HepG2 (cell line): ENCODE data around the gene SMURF1. TPM values are rescaled to one million over a fixed set of nuclear protein-coding genes. Genes with fewer than 3 reads are reported as not detected.

Source experiments
- AFF4 ChIP-seq: sonication (generic); formaldehyde crosslinking; IDR thresholded peaks from 2 replicates; pipeline ENCODE4 v1.4.0; 2020; ENCODE audit warnings: missing genetic modification reagents
- KDM2A ChIP-seq: sonication (generic); formaldehyde crosslinking; IDR thresholded peaks from 2 replicates; pipeline ENCODE4 v1.4.0; 2020; ENCODE audit warnings: low read depth, missing genetic modification reagents, borderline replicate concordance
- PAF1 ChIP-seq: IDR thresholded peaks from 2 replicates; pipeline ENCODE4 v1.6.1; 2016; ENCODE audit warnings: missing genetic modification reagents, missing compliant biosample characterization
- PLRG1 ChIP-seq: fragments of 450-650 bp; conservative IDR thresholded peaks from 2 replicates; pipeline ENCODE4 v1.6.1; 2016
- REL ChIP-seq: sonication (generic); formaldehyde crosslinking; conservative IDR thresholded peaks from 2 replicates; pipeline ENCODE4 v1.8.0; 2022; ENCODE audit warnings: mild to moderate bottlenecking, missing genetic modification reagents, moderate library complexity
- RXRA ChIP-seq: sonication (generic); formaldehyde crosslinking; IDR thresholded peaks from 2 replicates; pipeline ENCODE4 v1.5.1; 2020; ENCODE audit warnings: missing genetic modification reagents
- SP1 ChIP-seq, 2 experiments: fragments of 450-650 bp in 1 of 2; sonication (generic) in 1 of 2; formaldehyde crosslinking in 1 of 2; IDR thresholded peaks; 2 replicates each; pipeline versions ENCODE4 v1.4.0 to v1.6.1; 2016 to 2020; ENCODE audit warnings: missing genetic modification reagents in 1 of 2
- SSRP1 ChIP-seq: IDR thresholded peaks from 2 replicates; pipeline ENCODE4 v1.6.1; 2016; ENCODE audit warnings: control low read depth
- TMF1 ChIP-seq: sonication (generic); formaldehyde crosslinking; IDR thresholded peaks from 2 replicates; pipeline ENCODE4 v1.8.1; 2022; ENCODE audit warnings: low read depth, missing genetic modification reagents
- ZMYM2 ChIP-seq: sonication (generic); formaldehyde crosslinking; IDR thresholded peaks from 2 replicates; pipeline ENCODE4 v1.8.0; 2022; ENCODE audit warnings: mild to moderate bottlenecking, missing genetic modification reagents
- ZNF18 ChIP-seq: sonication (generic); formaldehyde crosslinking; IDR thresholded peaks from 2 replicates; pipeline ENCODE4 v1.8.0; 2022; ENCODE audit warnings: mild to moderate bottlenecking, missing genetic modification reagents; ENCODE audit not compliant: insufficient replicate concordance
- ZNF235 ChIP-seq: sonication (generic); formaldehyde crosslinking; IDR thresholded peaks from 2 replicates; pipeline ENCODE4 v1.8.1; 2023; ENCODE audit warnings: mild to moderate bottlenecking, missing genetic modification reagents, borderline replicate concordance
- ZNF256 ChIP-seq: sonication (generic); formaldehyde crosslinking; conservative IDR thresholded peaks from 2 replicates; pipeline ENCODE4 v1.4.0; 2020; ENCODE audit warnings: missing genetic modification reagents
- ZNF3 ChIP-seq: IDR thresholded peaks from 2 replicates; pipeline ENCODE4 v1.7.0; 2017; ENCODE audit warnings: inconsistent platforms
- ZNF383 ChIP-seq: sonication (generic); formaldehyde crosslinking; IDR thresholded peaks from 2 replicates; pipeline ENCODE4 v1.4.0; 2020; ENCODE audit warnings: missing genetic modification reagents, mild to moderate bottlenecking, borderline replicate concordance
- ZNF431 ChIP-seq: sonication (generic); formaldehyde crosslinking; IDR thresholded peaks from 2 replicates; pipeline ENCODE4 v1.9.0; 2022; ENCODE audit warnings: missing genetic modification reagents, low read depth, mild to moderate bottlenecking, borderline replicate concordance
- ZNF737 ChIP-seq: sonication (generic); formaldehyde crosslinking; IDR thresholded peaks from 2 replicates; pipeline ENCODE4 v1.5.0; 2020; ENCODE audit warnings: missing genetic modification reagents, mild to moderate bottlenecking, borderline replicate concordance
- ZNF878 ChIP-seq: sonication (generic); formaldehyde crosslinking; IDR thresholded peaks from 2 replicates; pipeline ENCODE4 v1.8.1; 2023; ENCODE audit warnings: mild to moderate bottlenecking, missing genetic modification reagents, moderate library complexity
- polyA plus RNA-seq, 8 experiments: library from polyadenylated mRNA; depleted of rRNA in 3 of 8; stranded (reverse) in 7 of 8; unstranded in 1 of 8; fragments of >200 nt; fragmentation: Illumina TruSeq in 4 of 8; extraction: Trizol in 4 of 8; gene quantifications; 2 replicates each; pipeline versions ENCODE4 v1.2.1 to v1.2.3, GENCODE V29; 2011 to 2016; ENCODE audit warnings: low read depth in 4 of 8, missing spikeins in 1 of 8, mixed read lengths in 1 of 8; ENCODE audit not compliant: insufficient read depth in 1 of 8
- total RNA-seq, 5 experiments: library from RNA; depleted of rRNA; stranded (reverse); fragments of >200 nt; fragmentation: Illumina TruSeq; extraction: Trizol; gene quantifications; 2 replicates each; pipeline ENCODE4 v1.2.3, GENCODE V29; 2016; ENCODE audit warnings: low read depth in 1 of 5
- TF ChIP-seq, protein P1 (sequence below), 2 experiments: sonication (generic) in 1 of 2; formaldehyde crosslinking in 1 of 2; IDR thresholded peaks; 2 replicates each; pipeline versions ENCODE4 v1.6.1 to v1.9.0; 2014 to 2022; ENCODE audit warnings: antibody characterized with exemption in 1 of 2, borderline replicate concordance in 1 of 2, inconsistent platforms in 1 of 2, low read depth in 1 of 2, missing genetic modification reagents in 1 of 2

Gene SMURF1
- total and polyA plus RNA-seq, 2 of the 13 experiments (the other 11 are each of a cell fraction or from before 2014, with no cell fraction given): 8.3 to 11.1 TPM

DNA sequence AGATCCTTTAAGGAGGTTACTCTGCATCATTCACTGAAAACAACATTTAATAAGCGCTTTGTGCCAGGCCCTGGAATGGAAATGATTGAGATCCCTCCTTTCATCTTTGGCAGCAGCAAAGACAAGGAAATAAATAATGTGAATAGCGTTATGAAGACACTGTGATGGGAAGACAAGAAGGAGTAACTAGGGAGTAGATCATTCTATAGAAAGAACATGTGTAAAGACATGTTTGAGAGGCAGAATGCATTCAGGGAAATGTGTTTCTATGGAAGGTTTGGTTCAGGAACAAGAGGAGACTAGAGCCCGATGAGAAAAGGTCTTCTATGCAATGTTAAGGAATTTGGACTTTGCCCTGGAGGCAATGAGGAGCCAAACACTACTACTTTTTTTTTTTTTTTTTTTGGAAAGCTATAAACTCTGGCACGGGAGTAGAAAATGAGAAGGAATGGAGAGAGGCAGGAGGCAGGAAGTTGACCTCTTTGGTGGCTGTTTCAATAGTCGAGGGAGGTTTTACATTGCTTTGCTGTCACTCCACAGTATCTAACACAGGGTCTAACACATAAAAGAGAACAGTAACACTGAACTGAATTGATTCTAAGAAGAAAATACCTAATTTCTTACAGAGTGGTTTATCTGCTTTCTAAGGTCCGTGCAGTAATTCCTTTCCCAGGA lies 44.9 kb downstream of the SMURF1 start (continued):
- TF ChIP-seq ZNF18 (CRISPR knock-in tag): no peak
- no peak for TF ChIP-seq ZNF256 (CRISPR knock-in tag)
- no peak; the same call in 1 of the 2 replicates for TF ChIP-seq ZNF431
- TF ChIP-seq ZMYM2 (CRISPR knock-in tag): no peak
- TF ChIP-seq ZNF878 (CRISPR knock-in tag): peak; percentile 35
- TF ChIP-seq KDM2A (CRISPR knock-in tag): no peak
- no peak for TF ChIP-seq SP1 (IDR thresholded peaks at IDR 0.05)
- no peak for TF ChIP-seq SP1 (CRISPR knock-in tag; IDR thresholded peaks at IDR 0.05)
- TF ChIP-seq ZNF737 (CRISPR knock-in tag): no peak
- no peak for TF ChIP-seq SSRP1 (CRISPR knock-in tag)
- TF ChIP-seq ZNF235 (CRISPR knock-in tag): no peak
- TF ChIP-seq PLRG1: no peak
- no peak for TF ChIP-seq ZNF383 (CRISPR knock-in tag)
- no peak for TF ChIP-seq TMF1 (CRISPR knock-in tag)
- no peak for TF ChIP-seq ZNF3 (CRISPR knock-in tag)
- TF ChIP-seq, protein P1, sequence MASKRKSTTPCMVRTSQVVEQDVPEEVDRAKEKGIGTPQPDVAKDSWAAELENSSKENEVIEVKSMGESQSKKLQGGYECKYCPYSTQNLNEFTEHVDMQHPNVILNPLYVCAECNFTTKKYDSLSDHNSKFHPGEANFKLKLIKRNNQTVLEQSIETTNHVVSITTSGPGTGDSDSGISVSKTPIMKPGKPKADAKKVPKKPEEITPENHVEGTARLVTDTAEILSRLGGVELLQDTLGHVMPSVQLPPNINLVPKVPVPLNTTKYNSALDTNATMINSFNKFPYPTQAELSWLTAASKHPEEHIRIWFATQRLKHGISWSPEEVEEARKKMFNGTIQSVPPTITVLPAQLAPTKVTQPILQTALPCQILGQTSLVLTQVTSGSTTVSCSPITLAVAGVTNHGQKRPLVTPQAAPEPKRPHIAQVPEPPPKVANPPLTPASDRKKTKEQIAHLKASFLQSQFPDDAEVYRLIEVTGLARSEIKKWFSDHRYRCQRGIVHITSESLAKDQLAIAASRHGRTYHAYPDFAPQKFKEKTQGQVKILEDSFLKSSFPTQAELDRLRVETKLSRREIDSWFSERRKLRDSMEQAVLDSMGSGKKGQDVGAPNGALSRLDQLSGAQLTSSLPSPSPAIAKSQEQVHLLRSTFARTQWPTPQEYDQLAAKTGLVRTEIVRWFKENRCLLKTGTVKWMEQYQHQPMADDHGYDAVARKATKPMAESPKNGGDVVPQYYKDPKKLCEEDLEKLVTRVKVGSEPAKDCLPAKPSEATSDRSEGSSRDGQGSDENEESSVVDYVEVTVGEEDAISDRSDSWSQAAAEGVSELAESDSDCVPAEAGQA (IDR thresholded peaks at IDR 0.05; ENCODE audit: low read depth): no peak
- TF ChIP-seq, protein P1 (CRISPR knock-in tag; IDR thresholded peaks at IDR 0.05; ENCODE audit: borderline replicate concordance): no peak
- TF ChIP-seq AFF4 (CRISPR knock-in tag): no peak
- no peak for TF ChIP-seq PAF1 (CRISPR knock-in tag)
- TF ChIP-seq REL (CRISPR knock-in tag): no peak
- no peak for TF ChIP-seq RXRA (CRISPR knock-in tag)
